ENCODE results near the gene COL23A1. TPM values are rescaled to one million over a fixed set of nuclear protein-coding genes. Genes with fewer than 3 reads are reported as not detected.

COL23A1 gene
- total and polyA plus RNA-seq, 2 experiments from 2014 or later = 1.1 to 5.1 TPM

DNA sequence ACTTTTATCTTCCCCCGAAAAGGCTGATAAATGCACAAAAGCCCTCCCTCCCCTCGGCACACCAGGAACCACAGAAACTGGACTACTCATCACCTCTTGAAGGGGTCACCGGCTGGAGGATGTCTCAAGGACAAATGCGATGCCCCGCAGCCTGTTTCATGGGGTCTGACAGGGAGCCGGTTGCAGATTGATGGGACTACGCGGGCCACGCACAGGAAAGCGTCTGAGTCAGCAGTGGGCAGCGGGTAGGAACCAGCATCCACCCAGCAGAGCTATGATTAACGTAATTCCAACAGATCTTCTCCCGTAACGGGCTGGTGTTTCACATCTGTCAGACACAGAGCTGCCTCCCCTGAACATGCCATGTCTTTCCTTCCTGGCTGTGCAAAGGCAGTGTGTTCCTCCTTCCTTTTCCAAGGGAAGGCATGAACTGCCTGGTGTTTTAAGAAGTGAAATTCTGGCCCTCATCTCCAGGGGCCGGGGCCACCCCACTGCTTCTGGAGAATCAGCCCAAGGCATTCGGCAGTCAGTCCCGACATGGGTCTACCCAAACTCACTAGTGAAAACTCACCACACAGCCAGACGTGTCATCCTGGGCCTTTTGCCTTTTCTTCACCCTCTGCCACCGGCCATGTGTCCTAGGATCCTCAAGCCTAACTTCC lies 213.1 kb downstream of the COL23A1 start:
- H3K36me3 ChIP-seq (replicated peaks; ENCODE audit: insufficient read depth, low read depth) = no peaks in the 10 kb centered on the region
- peak; percentile 41 for DNase-seq (ENCODE audit: low spot score)
- H3K9me2 ChIP-seq (replicated peaks; ENCODE audit: insufficient read depth) = no peaks in the 10 kb centered on the region
- H3K27me3 ChIP-seq = no peaks in the 10 kb centered on the region
- TF ChIP-seq CTCF (IDR thresholded peaks at IDR 0.05; ENCODE audit: poor library complexity) = no peak
- no peak for TF ChIP-seq EZH2phosphoT487 (IDR thresholded peaks at IDR 0.05; ENCODE audit: low read depth, severe bottlenecking, unreplicated experiment)
- no peak for TF ChIP-seq EZH2 (IDR thresholded peaks at IDR 0.05; ENCODE audit: borderline replicate concordance)
- H2AFZ ChIP-seq = no peak overlapping the region
- H4K20me1 ChIP-seq (ENCODE audit: insufficient read depth, poor library complexity, severe bottlenecking) = no peaks in the 10 kb centered on the region
- peaks cover 23% of the 10 kb centered on the region for H3K4me1 ChIP-seq (ENCODE audit: insufficient read depth)
- no peak overlapping the region for H3K4me3 ChIP-seq
- 58% methylated on average over 19 of the region's 19 CpGs for WGBS (ENCODE audit: low lambda C conversion rate, missing lambda C conversion rate)
- H3K4me2 ChIP-seq = no peak overlapping the region
- no peaks in the 10 kb centered on the region for H3K79me2 ChIP-seq
- H3K9me3 ChIP-seq (ENCODE audit: low read depth) = no peaks in the 10 kb centered on the region
- no peak overlapping the region for H3K27ac ChIP-seq

GRCh38 chr5:178375348-178375747 lies 214.8 kb downstream of the COL23A1 start:
- no peak for DNase-seq (ENCODE audit: low spot score)
- peaks cover 29% of the 10 kb centered on the region for H3K4me1 ChIP-seq (ENCODE audit: insufficient read depth)
- no peak overlapping the region for H3K4me2 ChIP-seq
- TF ChIP-seq EZH2phosphoT487 (IDR thresholded peaks at IDR 0.05; ENCODE audit: low read depth, severe bottlenecking, unreplicated experiment) (no peak), EZH2 (IDR thresholded peaks at IDR 0.05; ENCODE audit: borderline replicate concordance) (no peak), CTCF (IDR thresholded peaks at IDR 0.05; ENCODE audit: poor library complexity) (no peak)
- no peak overlapping the region for H2AFZ ChIP-seq
- no peaks in the 10 kb centered on the region for H3K9me3 ChIP-seq (ENCODE audit: low read depth)
- no peaks in the 10 kb centered on the region for H3K36me3 ChIP-seq (replicated peaks; ENCODE audit: insufficient read depth, low read depth)
- 92% methylated on average over 13 of the region's 13 CpGs for WGBS (ENCODE audit: low lambda C conversion rate, missing lambda C conversion rate)
- no peak overlapping the region for H3K27ac ChIP-seq
- H3K4me3 ChIP-seq = no peak overlapping the region
- no peaks in the 10 kb centered on the region for H4K20me1 ChIP-seq (ENCODE audit: insufficient read depth, poor library complexity, severe bottlenecking)
- no peaks in the 10 kb centered on the region for H3K79me2 ChIP-seq
- H3K9me2 ChIP-seq (replicated peaks; ENCODE audit: insufficient read depth) = no peaks in the 10 kb centered on the region
- H3K27me3 ChIP-seq = no peaks in the 10 kb centered on the region

- DNase-seq (ENCODE audit: low spot score) = no peak
- no peak for TF ChIP-seq EZH2phosphoT487 (IDR thresholded peaks at IDR 0.05; ENCODE audit: low read depth, severe bottlenecking, unreplicated experiment)
- TF ChIP-seq EZH2 (IDR thresholded peaks at IDR 0.05; ENCODE audit: borderline replicate concordance) = no peak
- TF ChIP-seq CTCF (IDR thresholded peaks at IDR 0.05; ENCODE audit: poor library complexity) = no peak
- WGBS (ENCODE audit: low lambda C conversion rate, missing lambda C conversion rate) = 94% methylated on average over 16 of the region's 16 CpGs
- no peaks in the 10 kb centered on the region for H3K27me3 ChIP-seq
- H4K20me1 ChIP-seq (ENCODE audit: insufficient read depth, poor library complexity, severe bottlenecking) = no peaks in the 10 kb centered on the region
- peaks cover 24% of the 10 kb centered on the region for H3K4me1 ChIP-seq (ENCODE audit: insufficient read depth)
- H3K9me3 ChIP-seq (ENCODE audit: low read depth) = no peaks in the 10 kb centered on the region
- no peak overlapping the region for H3K4me3 ChIP-seq
- no peak overlapping the region for H3K4me2 ChIP-seq
- H3K27ac ChIP-seq = no peak overlapping the region
- H2AFZ ChIP-seq = no peak overlapping the region
- no peaks in the 10 kb centered on the region for H3K9me2 ChIP-seq (replicated peaks; ENCODE audit: insufficient read depth)
- H3K79me2 ChIP-seq = no peaks in the 10 kb centered on the region
- no peaks in the 10 kb centered on the region for H3K36me3 ChIP-seq (replicated peaks; ENCODE audit: insufficient read depth, low read depth)
Measured at GRCh38 chr5:178373711-178374110, 216.5 kb downstream of the COL23A1 start.

Measured in hepatocyte (in vitro differentiated cells).